Lower leg skin (tissue), 4 donors: ENCODE measurements around the gene KRTAP10-10. TPM values are rescaled to one million over a fixed set of nuclear protein-coding genes. Genes with fewer than 3 reads are reported as not detected.

Experiments
- DNase-seq, 2 donors: peaks; one replicate each; pipeline ENCODE4 v3.0.0-alpha.2; 2019; ENCODE audit warnings: low spot score in 2 of 2
- H3K4me3 ChIP-seq: fragments of 200-600 bp; sonication (generic); 2 replicates; pipeline ENCODE4 v1.5.1; 2017; ENCODE audit warnings: mild to moderate bottlenecking, low read depth; ENCODE audit not compliant: poor library complexity, severe bottlenecking
- CTCF ChIP-seq, 3 donors: fragments of 450-650 bp; IDR thresholded peaks; one replicate each; pipeline ENCODE4 v1.5.1; 2016; ENCODE audit warnings: antibody characterized with exemption in 3 of 3, mild to moderate bottlenecking in 3 of 3, moderate library complexity in 2 of 3
- POLR2A ChIP-seq, 2 donors: fragments of 450-650 bp; IDR thresholded peaks; one replicate each; pipeline ENCODE4 v1.6.1; 2016 to 2017; ENCODE audit warnings: antibody characterized with exemption in 2 of 2, mild to moderate bottlenecking in 1 of 2, moderate library complexity in 1 of 2
- WGBS, 2 donors: methylation state at CpG; one replicate each; pipeline ENCODE4 v1.1.5; 2018; 5-methylcytosine and 5-hydroxymethylcytosine counted together
- intact Hi-C: fragments of 100-400 bp; cut with DNase I; formaldehyde crosslinking; loops from one replicate; pipeline ENCODE4 v1.15.0; 2023; ENCODE audit warnings: low total_unique reads
- total RNA-seq, 4 donors: library from RNA; depleted of rRNA; stranded (reverse); fragments of >200 nt; gene quantifications; one replicate each; pipeline ENCODE4 v1.1.0, GENCODE V29; 2016

Gene KRTAP10-10
- total RNA-seq, 4 donors from 2014 or later, result 5.3 TPM; not detected in 3

- intact Hi-C loops, result no loop called here
- peak in 1 of 2 donors; percentile 53 for DNase-seq
- 84 to 91% methylated on average over 3 of the region's 3 CpGs for WGBS, 2 donors
- TF ChIP-seq CTCF (IDR thresholded peaks at IDR 0.05) (no peak), POLR2A (IDR thresholded peaks at IDR 0.05) (no peak)
- H3K4me3 ChIP-seq, result no peak overlapping the region
These were observed 33.7 kb downstream of the KRTAP10-10 start for GRCh38 chr21:44670642-44671432.

- DNase-seq, result no peak
- intact Hi-C loops, result no loop called here
- 81 to 92% methylated on average over 1 of the region's 1 CpG for WGBS, 2 donors
- no peak overlapping the region for H3K4me3 ChIP-seq
- TF ChIP-seq POLR2A (IDR thresholded peaks at IDR 0.05) (no peak), CTCF (IDR thresholded peaks at IDR 0.05) (no peak)
These were observed 34.8 kb downstream of the KRTAP10-10 start for GRCh38 chr21:44671911-44672310.

- TF ChIP-seq CTCF (IDR thresholded peaks at IDR 0.05) (no peak), POLR2A (IDR thresholded peaks at IDR 0.05) (no peak)
- peak in 1 of 2 donors; percentile 77 for DNase-seq
- WGBS, 2 donors, result 94 to 95% methylated on average over 13 of the region's 13 CpGs
- intact Hi-C loops, result no loop called here
- no peak overlapping the region for H3K4me3 ChIP-seq
These were observed 40.7 kb downstream of the KRTAP10-10 start for GRCh38 chr21:44677881-44678280.

DNA sequence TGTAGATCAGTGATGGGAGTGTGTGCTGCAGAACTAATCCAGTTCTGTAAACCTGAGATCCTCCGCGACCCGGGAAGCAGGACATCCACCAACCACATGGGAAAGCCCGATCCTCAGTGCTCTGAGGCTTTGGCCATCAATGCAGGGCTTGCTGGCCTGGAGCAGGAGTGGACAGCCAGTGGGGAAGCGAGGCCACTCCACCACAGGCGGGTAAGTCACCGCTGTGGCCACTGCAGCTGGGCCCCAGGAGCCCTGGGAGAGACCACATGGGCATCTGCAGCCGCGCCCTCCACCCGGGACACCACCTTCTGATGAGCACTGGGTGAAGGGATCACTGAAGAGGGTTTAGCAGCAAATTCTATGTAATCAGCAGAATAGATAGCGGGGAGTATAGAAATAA lies 44.0 kb downstream of the KRTAP10-10 start:
- 73 to 80% methylated on average over 11 of the region's 11 CpGs for WGBS, 2 donors
- H3K4me3 ChIP-seq, result no peak overlapping the region
- intact Hi-C loops, result no loop called here
- TF ChIP-seq POLR2A (IDR thresholded peaks at IDR 0.05), result no peak
- no peak for TF ChIP-seq CTCF (IDR thresholded peaks at IDR 0.05)
- DNase-seq, result peak in 1 of 2 donors; percentile 68

DNA sequence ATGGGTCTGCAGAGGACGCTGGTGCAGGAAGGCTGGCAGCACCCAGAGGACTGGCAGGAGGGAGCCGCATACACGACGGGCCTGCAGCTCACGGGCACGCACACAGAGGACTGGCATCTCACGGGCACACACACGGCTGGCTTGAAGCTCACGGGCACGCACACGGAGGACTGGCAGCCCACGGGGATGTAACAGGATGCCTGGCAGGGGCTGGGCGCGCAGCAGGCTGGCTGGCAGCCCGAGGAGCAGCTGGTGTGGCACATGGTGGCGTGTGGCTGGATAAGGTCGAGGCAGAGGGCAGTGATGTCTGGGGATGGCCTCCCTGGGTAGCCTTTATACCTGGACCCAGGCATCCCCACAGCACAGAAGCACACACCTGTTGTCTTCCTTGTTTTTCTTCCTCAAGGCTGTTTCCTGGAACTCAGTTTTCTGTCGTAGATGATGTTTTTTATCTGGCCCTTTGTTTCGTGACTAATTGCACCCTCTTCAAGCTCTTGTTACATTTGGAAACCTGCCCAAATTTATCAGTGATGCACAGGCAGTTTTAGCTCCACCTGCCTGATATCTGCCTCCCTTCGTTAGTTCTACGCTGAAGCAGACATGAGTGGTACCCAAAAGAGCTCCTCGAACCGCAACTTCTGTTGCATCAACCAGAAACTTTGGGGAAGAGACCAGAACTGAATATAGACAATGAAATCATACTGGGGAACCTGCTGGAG lies 44.9 kb downstream of the KRTAP10-10 start, which contains the start of gene KRTAP12-1:
TSS of gene KRTAP12-1 (minus strand) at position 303 of the 719 bp plus-strand sequence. CDS start at position 263, 40 bp downstream.
- intact Hi-C loops, result no loop called here
- 77 to 84% methylated on average over 11 to 20 of the region's 23 CpGs for WGBS, 2 donors
- TF ChIP-seq POLR2A (IDR thresholded peaks at IDR 0.05) (no peak), CTCF (IDR thresholded peaks at IDR 0.05) (no peak)
- DNase-seq, result peak in 1 of 2 donors; percentile 58
- H3K4me3 ChIP-seq, result no peak within 1 kb of the TSS
